ES-I3 (cell line): Measurements from ENCODE around the gene TMEM167A.

Experiments used
- H3K36me3 ChIP-seq: 2 replicates; pipeline ENCODE4 v1.6.1; 2013; ENCODE audit warnings: mild to moderate bottlenecking, low read length, control low read depth, moderate library complexity; ENCODE audit not compliant: insufficient read depth
- H3K4me1 ChIP-seq: 2 replicates; pipeline ENCODE4 v1.6.1; 2013; ENCODE audit warnings: mild to moderate bottlenecking, control low read depth, low read length; ENCODE audit not compliant: insufficient read depth
- H3K9ac ChIP-seq: 2 replicates; pipeline ENCODE4 v1.6.1; 2013; ENCODE audit warnings: low read depth, mild to moderate bottlenecking, low read length, moderate library complexity
- H3K9me3 ChIP-seq: 2 replicates; pipeline ENCODE4 v1.6.1; 2013; ENCODE audit warnings: mild to moderate bottlenecking, low read length, moderate library complexity; ENCODE audit not compliant: control insufficient read depth, insufficient read depth

Gene TMEM167A

GRCh38 chr5:83006683-83007283 is 70.4 kb downstream of the TMEM167A start:
- H3K36me3 ChIP-seq, result no peaks in the 10 kb centered on the region
- H3K4me1 ChIP-seq, result peaks cover 31% of the 10 kb centered on the region
- no peaks in the 10 kb centered on the region for H3K9me3 ChIP-seq
- H3K9ac ChIP-seq, result no peak overlapping the region

- Histone ChIP-seq H3K36me3 (no peaks in the 10 kb centered on the region), H3K9me3 (no peaks in the 10 kb centered on the region), H3K9ac (no peak overlapping the region), H3K4me1 (peaks cover 50% of the 10 kb centered on the region)
Measured at GRCh38 chr5:83003791-83004190, 73.4 kb downstream of the TMEM167A start.
